ENCODE results near the gene MYBL2.
A peak's percentile ranks its signal among the peaks of the same experiment; 100 is the strongest.

The MYBL2 gene

GRCh38 chr20:43682446-43682845 lies 15.5 kb downstream of the MYBL2 start:
- DNase-seq: no peak

- DNase-seq: no peak
Observed at GRCh38 chr20:43686820-43687219, 19.9 kb downstream of the MYBL2 start.

GRCh38 chr20:43689165-43689564 lies 22.3 kb downstream of the MYBL2 start:
- DNase-seq: no peak

- no peak for DNase-seq
Observed at GRCh38 chr20:43690943-43691598, 24.2 kb downstream of the MYBL2 start.

GRCh38 chr20:43691928-43692524 lies 25.1 kb downstream of the MYBL2 start:
- DNase-seq: peak; percentile 50

- no peak for DNase-seq
Observed at GRCh38 chr20:43694763-43695162, 27.8 kb downstream of the MYBL2 start.

GRCh38 chr20:43695571-43695970 lies 28.7 kb downstream of the MYBL2 start:
- DNase-seq: no peak

GRCh38 chr20:43699941-43700565 lies 33.1 kb downstream of the MYBL2 start:
- DNase-seq: no peak

GRCh38 chr20:43700627-43701026 lies 33.7 kb downstream of the MYBL2 start:
- no peak for DNase-seq

GRCh38 chr20:43702502-43702901 lies 35.6 kb downstream of the MYBL2 start:
- no peak for DNase-seq

- no peak for DNase-seq
Observed at GRCh38 chr20:43710370-43711044, 43.6 kb downstream of the MYBL2 start.

GRCh38 chr20:43711098-43711654 lies 44.3 kb downstream of the MYBL2 start:
- DNase-seq: no peak

GRCh38 chr20:43715044-43715443 lies 48.1 kb downstream of the MYBL2 start:
- no peak for DNase-seq

GRCh38 chr20:43715511-43715910 lies 48.6 kb downstream of the MYBL2 start:
- DNase-seq: no peak

- no peak for DNase-seq
Observed at GRCh38 chr20:43716123-43716522, 49.2 kb downstream of the MYBL2 start.

GRCh38 chr20:43716757-43717615 lies 50.1 kb downstream of the MYBL2 start:
- DNase-seq: no peak

GRCh38 chr20:43717616-43717995 lies 50.7 kb downstream of the MYBL2 start:
- no peak for DNase-seq

GRCh38 chr20:43720007-43720406 lies 53.1 kb downstream of the MYBL2 start:
- no peak for DNase-seq

- no peak for DNase-seq
Observed at GRCh38 chr20:43721097-43721428, 54.1 kb downstream of the MYBL2 start.

- no peak for DNase-seq
Observed at GRCh38 chr20:43721429-43722152, 54.7 kb downstream of the MYBL2 start.

GRCh38 chr20:43722153-43722505 lies 55.2 kb downstream of the MYBL2 start:
- DNase-seq: peak; percentile 52

- no peak for DNase-seq
Observed at GRCh38 chr20:43723186-43723585, 56.3 kb downstream of the MYBL2 start.
